MM.1S (cell line): ENCODE measurements around the gene TSPAN31.

Experiments used
- DNase-seq: peaks from one replicate; pipeline ENCODE4 v3.0.0-alpha.2; 2015
- H2AFZ ChIP-seq: fragments of 300-600 bp; sonication (generic); 2 replicates; pipeline ENCODE4 v1.6.0; 2016; ENCODE audit warnings: antibody characterized with exemption, low read length
- H3F3A ChIP-seq: fragments of 300-600 bp; sonication (generic); 2 replicates; pipeline ENCODE4 v1.6.1; 2016; ENCODE audit warnings: mild to moderate bottlenecking, antibody characterized with exemption, low read length, moderate library complexity, mixed read lengths; ENCODE audit not compliant: insufficient read depth
- H3K27ac ChIP-seq: fragments of 300-600 bp; sonication (generic); 2 replicates; pipeline ENCODE4 v1.5.1; 2016; ENCODE audit warnings: mild to moderate bottlenecking, low read length
- H3K27me3 ChIP-seq: fragments of 300-600 bp; sonication (generic); replicated peaks from 2 replicates; pipeline ENCODE4 v1.6.0; 2016; ENCODE audit warnings: low read length; ENCODE audit not compliant: insufficient read depth
- H3K36me3 ChIP-seq: fragments of 300-600 bp; sonication (generic); replicated peaks from 2 replicates; pipeline ENCODE4 v1.6.1; 2016; ENCODE audit warnings: mild to moderate bottlenecking, low read length, mixed read lengths; ENCODE audit not compliant: insufficient read depth
- H3K4me1 ChIP-seq: fragments of 300-600 bp; sonication (generic); 2 replicates; pipeline ENCODE4 v1.6.1; 2016; ENCODE audit warnings: low read length, mixed read lengths
- H3K4me2 ChIP-seq: fragments of 300-600 bp; sonication (generic); 2 replicates; pipeline ENCODE4 v1.6.0; 2016; ENCODE audit warnings: low read depth, low read length
- H3K4me3 ChIP-seq: fragments of 300-600 bp; sonication (generic); 2 replicates; pipeline ENCODE4 v1.5.1; 2016; ENCODE audit warnings: low read length, mixed read lengths
- H3K79me2 ChIP-seq: fragments of 300-600 bp; sonication (generic); 2 replicates; pipeline ENCODE4 v1.6.1; 2016; ENCODE audit warnings: mixed run types, low read length, mixed read lengths
- H3K9ac ChIP-seq: fragments of 300-600 bp; sonication (generic); 2 replicates; pipeline ENCODE4 v1.6.1; 2016; ENCODE audit warnings: low read length, mixed read lengths
- H3K9me2 ChIP-seq: fragments of 300-600 bp; sonication (generic); replicated peaks from 2 replicates; pipeline ENCODE4 v1.6.1; 2016; ENCODE audit warnings: mild to moderate bottlenecking, low read length, mixed read lengths; ENCODE audit not compliant: insufficient read depth
- H3K9me3 ChIP-seq: fragments of 300-600 bp; sonication (generic); replicated peaks from 2 replicates; pipeline ENCODE4 v1.6.1; 2016; ENCODE audit warnings: mild to moderate bottlenecking, low read length, mixed read lengths; ENCODE audit not compliant: insufficient read depth
- H4K20me1 ChIP-seq: fragments of 300-600 bp; sonication (generic); 2 replicates; pipeline ENCODE4 v1.6.1; 2016; ENCODE audit warnings: mild to moderate bottlenecking, low read length, moderate library complexity, mixed read lengths; ENCODE audit not compliant: insufficient read depth
- EZH2 ChIP-seq: fragments of 300-600 bp; sonication (generic); optimal IDR thresholded peaks from 2 replicates; pipeline ENCODE3; 2017; ENCODE audit warnings: low read depth, mild to moderate bottlenecking, antibody characterized with exemption, low read length, mixed read lengths
- EZH2phosphoT487 ChIP-seq: fragments of 300-600 bp; sonication (generic); IDR thresholded peaks from 2 replicates; pipeline ENCODE4 v1.6.1; 2018; ENCODE audit warnings: antibody characterized with exemption, low read length
- TF ChIP-seq, protein P1 (sequence below): fragments of 300-600 bp; sonication (generic); IDR thresholded peaks from 2 replicates; pipeline ENCODE4 v1.5.1; 2016; ENCODE audit warnings: antibody characterized with exemption, low read length, mixed read lengths

Gene TSPAN31

DNA sequence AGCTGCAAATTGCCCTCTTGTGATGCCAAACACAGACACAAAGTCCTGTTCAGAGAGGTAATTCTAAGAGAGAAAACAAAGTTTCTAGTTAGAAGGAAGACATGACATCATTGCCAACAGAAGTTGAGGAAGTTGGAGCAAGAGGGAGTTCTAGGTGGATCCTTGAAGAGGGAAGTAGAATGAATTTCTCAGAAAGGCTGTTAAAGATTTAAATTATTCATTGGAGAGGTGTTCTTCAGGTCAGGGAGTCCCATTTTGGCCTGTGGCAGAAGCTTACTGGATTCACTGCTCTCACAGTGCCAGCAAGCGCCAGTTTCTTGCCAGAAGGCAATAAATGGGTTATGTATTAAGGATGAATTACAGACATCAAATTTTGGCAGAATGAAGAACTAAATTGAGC, 53.1 kb downstream of the TSPAN31 start:
- no peak for DNase-seq

More for the DNA sequence above, 53.1 kb downstream of the TSPAN31 start:
- Histone ChIP-seq H3K4me2 (no peak overlapping the region), H3K79me2 (peaks cover 9% of the 10 kb centered on the region), H3K27ac (no peak overlapping the region), H2AFZ (no peak overlapping the region), H3K9me3 (no peaks in the 10 kb centered on the region), H3K27me3 (no peaks in the 10 kb centered on the region), H3F3A (no peaks in the 10 kb centered on the region), H3K9me2 (no peaks in the 10 kb centered on the region), H4K20me1 (no peaks in the 10 kb centered on the region), H3K4me3 (no peak overlapping the region), H3K4me1 (no peaks in the 10 kb centered on the region), H3K36me3 (0 out of 2 replicates have a peak, but pooled peaks cover 11% of the 10 kb centered on the region), H3K9ac (no peak overlapping the region)
- no peak for TF ChIP-seq EZH2phosphoT487
- TF ChIP-seq, protein P1, sequence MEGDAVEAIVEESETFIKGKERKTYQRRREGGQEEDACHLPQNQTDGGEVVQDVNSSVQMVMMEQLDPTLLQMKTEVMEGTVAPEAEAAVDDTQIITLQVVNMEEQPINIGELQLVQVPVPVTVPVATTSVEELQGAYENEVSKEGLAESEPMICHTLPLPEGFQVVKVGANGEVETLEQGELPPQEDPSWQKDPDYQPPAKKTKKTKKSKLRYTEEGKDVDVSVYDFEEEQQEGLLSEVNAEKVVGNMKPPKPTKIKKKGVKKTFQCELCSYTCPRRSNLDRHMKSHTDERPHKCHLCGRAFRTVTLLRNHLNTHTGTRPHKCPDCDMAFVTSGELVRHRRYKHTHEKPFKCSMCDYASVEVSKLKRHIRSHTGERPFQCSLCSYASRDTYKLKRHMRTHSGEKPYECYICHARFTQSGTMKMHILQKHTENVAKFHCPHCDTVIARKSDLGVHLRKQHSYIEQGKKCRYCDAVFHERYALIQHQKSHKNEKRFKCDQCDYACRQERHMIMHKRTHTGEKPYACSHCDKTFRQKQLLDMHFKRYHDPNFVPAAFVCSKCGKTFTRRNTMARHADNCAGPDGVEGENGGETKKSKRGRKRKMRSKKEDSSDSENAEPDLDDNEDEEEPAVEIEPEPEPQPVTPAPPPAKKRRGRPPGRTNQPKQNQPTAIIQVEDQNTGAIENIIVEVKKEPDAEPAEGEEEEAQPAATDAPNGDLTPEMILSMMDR = no peak
- TF ChIP-seq EZH2 = no peak
